HepG2 (cell line): ENCODE results near the gene IGF2BP3. TPM values are rescaled to one million over a fixed set of nuclear protein-coding genes. Genes with fewer than 3 reads are reported as not detected.

Experiments
- HNRNPH1 ChIP-seq: fragments of 200-400 bp; formaldehyde crosslinking; optimal IDR thresholded peaks from 2 replicates; pipeline ENCODE3; 2017; ENCODE audit warnings: mild to moderate bottlenecking, low read depth, low read length
- KLF16 ChIP-seq, 2 experiments: sonication (generic) in 1 of 2; formaldehyde crosslinking in 1 of 2; IDR thresholded peaks; 2 replicates each; pipeline versions ENCODE4 v1.6.1 to v1.8.0; 2016 to 2023; ENCODE audit warnings: missing genetic modification reagents in 2 of 2, missing compliant biosample characterization in 1 of 2
- KMT2B ChIP-seq: IDR thresholded peaks from 2 replicates; pipeline ENCODE4 v1.6.1; 2016; ENCODE audit warnings: missing genetic modification reagents, missing compliant biosample characterization
- NAIF1 ChIP-seq: sonication (generic); formaldehyde crosslinking; IDR thresholded peaks from 2 replicates; pipeline ENCODE4 v1.5.0; 2020; ENCODE audit warnings: mild to moderate bottlenecking, missing genetic modification reagents, borderline replicate concordance
- POGZ ChIP-seq: sonication (generic); formaldehyde crosslinking; IDR thresholded peaks from 2 replicates; pipeline ENCODE4 v1.4.0; 2020; ENCODE audit warnings: mild to moderate bottlenecking, missing genetic modification reagents
- POLR2G ChIP-seq: fragments of 200-400 bp; formaldehyde crosslinking; IDR thresholded peaks from 2 replicates; pipeline ENCODE4 v1.6.1; 2018; ENCODE audit warnings: mild to moderate bottlenecking, low read depth, low read length, moderate library complexity
- RBM39 ChIP-seq: fragments of 200-400 bp; formaldehyde crosslinking; IDR thresholded peaks from one replicate; pipeline ENCODE4 v1.6.1; 2018; ENCODE audit warnings: antibody characterized with exemption, mild to moderate bottlenecking, low read depth, low read length; ENCODE audit not compliant: poor library complexity, severe bottlenecking
- SALL1 ChIP-seq: sonication (generic); formaldehyde crosslinking; IDR thresholded peaks from 2 replicates; pipeline ENCODE4 v1.8.0; 2022; ENCODE audit warnings: mild to moderate bottlenecking, missing genetic modification reagents
- SIX1 ChIP-seq: sonication (generic); formaldehyde crosslinking; IDR thresholded peaks from 2 replicates; pipeline ENCODE4 v1.4.0; 2020; ENCODE audit warnings: missing genetic modification reagents, borderline replicate concordance
- SMAD3 ChIP-seq: sonication (generic); formaldehyde crosslinking; IDR thresholded peaks from 2 replicates; pipeline ENCODE4 v1.4.0; 2020; ENCODE audit warnings: missing genetic modification reagents
- SRY ChIP-seq: sonication (generic); formaldehyde crosslinking; IDR thresholded peaks from 2 replicates; pipeline ENCODE4 v1.8.0; 2022; ENCODE audit warnings: mild to moderate bottlenecking, missing genetic modification reagents
- TOPORS ChIP-seq: sonication (generic); formaldehyde crosslinking; IDR thresholded peaks from 2 replicates; pipeline ENCODE4 v1.8.0; 2023; ENCODE audit warnings: mild to moderate bottlenecking, missing genetic modification reagents
- ZNF510 ChIP-seq: sonication (generic); formaldehyde crosslinking; IDR thresholded peaks from 2 replicates; pipeline ENCODE4 v1.4.0; 2020; ENCODE audit warnings: low read depth, mild to moderate bottlenecking, missing genetic modification reagents
- ZNF547 ChIP-seq: sonication (generic); formaldehyde crosslinking; IDR thresholded peaks from 2 replicates; pipeline ENCODE4 v1.5.1; 2020; ENCODE audit warnings: mild to moderate bottlenecking, missing genetic modification reagents
- ZNF589 ChIP-seq: sonication (generic); formaldehyde crosslinking; conservative IDR thresholded peaks from 2 replicates; pipeline ENCODE4 v1.8.0; 2022; ENCODE audit warnings: mild to moderate bottlenecking, moderate library complexity, missing genetic modification reagents
- ZNF678 ChIP-seq: sonication (generic); formaldehyde crosslinking; IDR thresholded peaks from 2 replicates; pipeline ENCODE4 v1.4.0; 2020; ENCODE audit warnings: mild to moderate bottlenecking, missing genetic modification reagents
- ZNF75D ChIP-seq: sonication (generic); formaldehyde crosslinking; IDR thresholded peaks from 2 replicates; pipeline ENCODE4 v1.8.1; 2023; ENCODE audit warnings: missing genetic modification reagents, mild to moderate bottlenecking, borderline replicate concordance
- ZNF841 ChIP-seq: sonication (generic); formaldehyde crosslinking; IDR thresholded peaks from 2 replicates; pipeline ENCODE4 v1.8.1; 2023; ENCODE audit warnings: missing genetic modification reagents, borderline replicate concordance
- polyA plus RNA-seq, 8 experiments: library from polyadenylated mRNA; depleted of rRNA in 3 of 8; stranded (reverse) in 7 of 8; unstranded in 1 of 8; fragments of >200 nt; fragmentation: Illumina TruSeq in 4 of 8; extraction: Trizol in 4 of 8; gene quantifications; 2 replicates each; pipeline versions ENCODE4 v1.2.1 to v1.2.3, GENCODE V29; 2011 to 2016; ENCODE audit warnings: low read depth in 4 of 8, missing spikeins in 1 of 8, mixed read lengths in 1 of 8; ENCODE audit not compliant: insufficient read depth in 1 of 8
- total RNA-seq, 5 experiments: library from RNA; depleted of rRNA; stranded (reverse); fragments of >200 nt; fragmentation: Illumina TruSeq; extraction: Trizol; gene quantifications; 2 replicates each; pipeline ENCODE4 v1.2.3, GENCODE V29; 2016; ENCODE audit warnings: low read depth in 1 of 5
- TF ChIP-seq, protein P1 (sequence below): IDR thresholded peaks from 2 replicates; pipeline ENCODE4 v1.6.1; 2016; ENCODE audit warnings: missing compliant biosample characterization, missing genetic modification reagents, borderline replicate concordance
- TF ChIP-seq, protein P2 (sequence below): IDR thresholded peaks from 2 replicates; pipeline ENCODE4 v1.6.1; 2016; ENCODE audit warnings: mild to moderate bottlenecking, missing biosample characterization, missing genetic modification reagents
- TF ChIP-seq, protein P3 (sequence below), 2 experiments: sonication (generic) in 1 of 2; formaldehyde crosslinking in 1 of 2; IDR thresholded peaks; 2 replicates each; pipeline versions ENCODE4 v1.6.1 to v1.9.0; 2014 to 2022; ENCODE audit warnings: antibody characterized with exemption in 1 of 2, borderline replicate concordance in 1 of 2, inconsistent platforms in 1 of 2, low read depth in 1 of 2, missing genetic modification reagents in 1 of 2

The IGF2BP3 gene
- total and polyA plus RNA-seq, 2 of the 13 experiments (the other 11 are each of a cell fraction or from before 2014, with no cell fraction given): 37.7 to 39.5 TPM

DNA sequence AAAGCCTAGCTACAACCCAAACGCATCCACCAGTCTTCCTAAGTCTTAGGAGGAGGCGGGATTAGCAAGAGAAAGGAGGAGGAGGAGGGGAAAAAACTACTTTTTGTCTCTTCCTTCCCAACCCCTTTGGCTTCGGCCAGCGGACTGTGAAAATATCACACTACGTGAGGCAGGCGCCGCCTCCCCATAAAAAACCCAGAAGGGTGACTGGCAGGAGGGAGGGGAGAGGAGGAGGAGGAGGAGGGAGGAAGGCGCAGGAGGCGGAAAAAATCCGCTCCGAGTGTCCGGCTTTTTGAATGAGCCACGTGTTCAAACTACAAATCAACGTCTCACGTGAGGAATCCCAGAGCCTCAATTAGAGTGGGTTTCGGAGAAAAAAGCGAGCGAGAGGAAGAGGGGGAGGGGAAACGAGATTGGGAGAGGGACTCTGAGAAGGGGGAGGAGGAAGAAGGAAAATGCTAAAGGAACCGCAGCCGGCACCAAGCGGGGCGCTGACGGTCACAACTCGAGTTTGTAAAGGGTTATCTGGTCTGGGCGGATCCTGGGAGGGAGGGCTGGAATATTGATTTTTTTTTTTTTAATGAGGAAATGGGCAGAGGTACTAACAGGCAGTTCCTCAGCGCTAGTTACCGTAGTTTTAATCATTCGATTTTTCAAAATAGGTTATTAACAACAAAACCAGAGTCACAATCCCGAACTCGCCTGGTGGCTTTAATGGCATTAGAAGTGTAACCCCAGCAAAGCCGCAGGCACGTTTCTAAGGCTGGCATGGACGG, at the start of gene IGF2BP3 (continued):
- TF ChIP-seq KMT2B (CRISPR knock-in tag) (peak; percentile 62; the same call in 1 of the 2 replicates), SALL1 (CRISPR knock-in tag) (peak; percentile 62), SMAD3 (no peak; the same call in 1 of the 2 replicates), HNRNPH1 (peak; percentile 77), ZNF510 (CRISPR knock-in tag) (peak; percentile 80; the same call in 1 of the 2 replicates), ZNF547 (CRISPR knock-in tag) (0 out of 2 replicates have a peak, but pooled peaks have one; percentile 37), ZNF589 (CRISPR knock-in tag) (0 out of 2 replicates have a peak, but pooled peaks have one; percentile 50), SRY (CRISPR knock-in tag) (no peak), NAIF1 (peak; percentile 61; the same call in 1 of the 2 replicates), ZNF841 (CRISPR knock-in tag) (0 out of 2 replicates have a peak, but pooled peaks have one; percentile 33), POLR2G (peak; percentile 83), ZNF75D (no peak), ZNF678 (CRISPR knock-in tag) (0 out of 2 replicates have a peak, but pooled peaks have one; percentile 37), KLF16 (CRISPR knock-in tag; IDR thresholded peaks at IDR 0.05) (peak in 1 of 2 experiments; percentile 35; a peak in 2 of 4 replicates), SIX1 (CRISPR knock-in tag) (0 out of 2 replicates have a peak, but pooled peaks have one; percentile 7), TOPORS (CRISPR knock-in tag) (no peak), POGZ (CRISPR knock-in tag) (0 out of 2 replicates have a peak, but pooled peaks have one; percentile 2), RBM39 (peak; percentile 19)
- TF ChIP-seq, protein P1, sequence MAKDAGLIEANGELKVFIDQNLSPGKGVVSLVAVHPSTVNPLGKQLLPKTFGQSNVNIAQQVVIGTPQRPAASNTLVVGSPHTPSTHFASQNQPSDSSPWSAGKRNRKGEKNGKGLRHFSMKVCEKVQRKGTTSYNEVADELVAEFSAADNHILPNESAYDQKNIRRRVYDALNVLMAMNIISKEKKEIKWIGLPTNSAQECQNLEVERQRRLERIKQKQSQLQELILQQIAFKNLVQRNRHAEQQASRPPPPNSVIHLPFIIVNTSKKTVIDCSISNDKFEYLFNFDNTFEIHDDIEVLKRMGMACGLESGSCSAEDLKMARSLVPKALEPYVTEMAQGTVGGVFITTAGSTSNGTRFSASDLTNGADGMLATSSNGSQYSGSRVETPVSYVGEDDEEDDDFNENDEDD (CRISPR knock-in tag): 0 out of 2 replicates have a peak, but pooled peaks have one; percentile 44
- TF ChIP-seq, protein P2, sequence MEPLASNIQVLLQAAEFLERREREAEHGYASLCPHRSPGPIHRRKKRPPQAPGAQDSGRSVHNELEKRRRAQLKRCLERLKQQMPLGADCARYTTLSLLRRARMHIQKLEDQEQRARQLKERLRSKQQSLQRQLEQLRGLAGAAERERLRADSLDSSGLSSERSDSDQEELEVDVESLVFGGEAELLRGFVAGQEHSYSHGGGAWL: 0 out of 2 replicates have a peak, but pooled peaks have one; percentile 23
- TF ChIP-seq, protein P3, sequence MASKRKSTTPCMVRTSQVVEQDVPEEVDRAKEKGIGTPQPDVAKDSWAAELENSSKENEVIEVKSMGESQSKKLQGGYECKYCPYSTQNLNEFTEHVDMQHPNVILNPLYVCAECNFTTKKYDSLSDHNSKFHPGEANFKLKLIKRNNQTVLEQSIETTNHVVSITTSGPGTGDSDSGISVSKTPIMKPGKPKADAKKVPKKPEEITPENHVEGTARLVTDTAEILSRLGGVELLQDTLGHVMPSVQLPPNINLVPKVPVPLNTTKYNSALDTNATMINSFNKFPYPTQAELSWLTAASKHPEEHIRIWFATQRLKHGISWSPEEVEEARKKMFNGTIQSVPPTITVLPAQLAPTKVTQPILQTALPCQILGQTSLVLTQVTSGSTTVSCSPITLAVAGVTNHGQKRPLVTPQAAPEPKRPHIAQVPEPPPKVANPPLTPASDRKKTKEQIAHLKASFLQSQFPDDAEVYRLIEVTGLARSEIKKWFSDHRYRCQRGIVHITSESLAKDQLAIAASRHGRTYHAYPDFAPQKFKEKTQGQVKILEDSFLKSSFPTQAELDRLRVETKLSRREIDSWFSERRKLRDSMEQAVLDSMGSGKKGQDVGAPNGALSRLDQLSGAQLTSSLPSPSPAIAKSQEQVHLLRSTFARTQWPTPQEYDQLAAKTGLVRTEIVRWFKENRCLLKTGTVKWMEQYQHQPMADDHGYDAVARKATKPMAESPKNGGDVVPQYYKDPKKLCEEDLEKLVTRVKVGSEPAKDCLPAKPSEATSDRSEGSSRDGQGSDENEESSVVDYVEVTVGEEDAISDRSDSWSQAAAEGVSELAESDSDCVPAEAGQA (IDR thresholded peaks at IDR 0.05; ENCODE audit: low read depth): peak; percentile 34; the same call in 1 of the 2 replicates
- TF ChIP-seq, protein P3 (CRISPR knock-in tag; IDR thresholded peaks at IDR 0.05; ENCODE audit: borderline replicate concordance): no peak
